Muscle of leg (tissue), 11 donors: Measurements from ENCODE around the gene ISCA1. TPM values are rescaled to one million over a fixed set of nuclear protein-coding genes. Genes with fewer than 3 reads are reported as not detected.

Experiments used
- DNase-seq: peaks from one replicate; pipeline ENCODE4 v3.0.0; 2013
- H3K27ac ChIP-seq: one replicate; pipeline ENCODE4 v1.5.1; 2013; ENCODE audit warnings: mild to moderate bottlenecking, low read length, control low read depth
- H3K27me3 ChIP-seq: one replicate; pipeline ENCODE4 v1.6.1; 2013; ENCODE audit warnings: low read length; ENCODE audit not compliant: control insufficient read depth, insufficient read depth
- H3K36me3 ChIP-seq: one replicate; pipeline ENCODE4 v1.6.1; 2013; ENCODE audit warnings: low read length; ENCODE audit not compliant: control insufficient read depth, insufficient read depth
- H3K4me1 ChIP-seq: one replicate; pipeline ENCODE4 v1.6.1; 2013; ENCODE audit warnings: low read length; ENCODE audit not compliant: control insufficient read depth, insufficient read depth
- H3K4me3 ChIP-seq: one replicate; pipeline ENCODE4 v1.5.1; 2013; ENCODE audit warnings: low read length, control low read depth
- H3K9me3 ChIP-seq: replicated peaks from 2 replicates; pipeline ENCODE4 v1.6.1; 2013; ENCODE audit warnings: low read depth, low read length; ENCODE audit not compliant: control insufficient read depth
- WGBS: methylation state at CpG from one replicate; pipeline ENCODE4 v1.1.5; 2013; ENCODE audit warnings: missing lambda C conversion rate; ENCODE audit not compliant: insufficient coverage; 5-methylcytosine and 5-hydroxymethylcytosine counted together
- polyA plus RNA-seq, 8 donors: library from polyadenylated mRNA; unstranded; fragments of 120-200 nt; gene quantifications; one replicate each; pipeline versions ENCODE4 v1.2.1 to v1.2.3, GENCODE V29; 2013; ENCODE audit warnings: inconsistent platforms in 1 of 8, low replicate concordance in 1 of 8; ENCODE audit not compliant: insufficient read length in 8 of 8, insufficient read depth in 1 of 8
- total RNA-seq: library from RNA; stranded (reverse); fragments of 120-200 nt; gene quantifications from one replicate; pipeline ENCODE4 v1.2.4, GENCODE V29; 2013

ISCA1 gene
- total and polyA plus RNA-seq, 9 donors: 23.1 to 31.6 (median 27.5) TPM

- 92% methylated on average over 2 of the region's 6 CpGs for WGBS
- Histone ChIP-seq H3K4me1 (no peaks in the 10 kb centered on the region), H3K27ac (no peak overlapping the region), H3K27me3 (no peaks in the 10 kb centered on the region), H3K36me3 (no peaks in the 10 kb centered on the region), H3K9me3 (no peaks in the 10 kb centered on the region), H3K4me3 (no peak overlapping the region)
- DNase-seq: no peak
Measured at GRCh38 chr9:86288499-86289198, 6.3 kb upstream of the ISCA1 start.

- WGBS: 30% methylated on average over 2 of the region's 7 CpGs
Measured at GRCh38 chr9:86287013-86287412, 4.7 kb upstream of the ISCA1 start.

GRCh38 chr9:86286278-86286677 lies 3.9 kb upstream of the ISCA1 start:
- DNase-seq: no peak
- no peak overlapping the region for H3K27ac ChIP-seq
- WGBS: 54% methylated on average over 3 of the region's 3 CpGs
- H3K9me3 ChIP-seq: no peaks in the 10 kb centered on the region
- no peak overlapping the region for H3K4me3 ChIP-seq
- peaks cover 5% of the 10 kb centered on the region for H3K4me1 ChIP-seq
- no peaks in the 10 kb centered on the region for H3K36me3 ChIP-seq
- no peaks in the 10 kb centered on the region for H3K27me3 ChIP-seq

More at GRCh38 chr9:86287013-86287412, 4.7 kb upstream of the ISCA1 start:
- H3K36me3 ChIP-seq: no peaks in the 10 kb centered on the region
- peaks cover 5% of the 10 kb centered on the region for H3K4me1 ChIP-seq
- H3K27ac ChIP-seq: no peak overlapping the region
- no peak overlapping the region for H3K4me3 ChIP-seq
- DNase-seq: peak; percentile 22
- no peaks in the 10 kb centered on the region for H3K9me3 ChIP-seq
- no peaks in the 10 kb centered on the region for H3K27me3 ChIP-seq

- DNase-seq: no peak
- Histone ChIP-seq H3K4me1 (peaks cover 9% of the 10 kb centered on the region), H3K4me3 (no peak overlapping the region), H3K9me3 (no peaks in the 10 kb centered on the region), H3K36me3 (no peaks in the 10 kb centered on the region), H3K27me3 (no peaks in the 10 kb centered on the region), H3K27ac (no peak overlapping the region)
- WGBS: 90% methylated on average over 2 of the region's 2 CpGs
Measured at GRCh38 chr9:86285261-86285660, 2.9 kb upstream of the ISCA1 start.

- Histone ChIP-seq H3K4me3 (peak overlapping the region; percentile 63), H3K4me1 (peaks cover 9% of the 10 kb centered on the region), H3K27me3 (no peaks in the 10 kb centered on the region), H3K36me3 (peaks cover 5% of the 10 kb centered on the region), H3K9me3 (no peaks in the 10 kb centered on the region), H3K27ac (peak overlapping the region; percentile 96)
- peak; percentile 16 for DNase-seq
- WGBS: 29% methylated on average over 8 of the region's 12 CpGs
Measured at GRCh38 chr9:86282979-86283535, 719 bp upstream of the ISCA1 start.

GRCh38 chr9:86281593-86282076 lies 703 bp downstream of the ISCA1 start:
- Histone ChIP-seq H3K9me3 (no peaks in the 10 kb centered on the region), H3K36me3 (peaks cover 5% of the 10 kb centered on the region), H3K4me3 (peak overlapping the region; percentile 63), H3K4me1 (peaks cover 9% of the 10 kb centered on the region), H3K27ac (peak overlapping the region; percentile 96), H3K27me3 (no peaks in the 10 kb centered on the region)
- 0% methylated on average over 30 of the region's 31 CpGs for WGBS
- DNase-seq: no peak

GRCh38 chr9:86280580-86280979 lies 1.8 kb downstream of the ISCA1 start:
- peaks cover 9% of the 10 kb centered on the region for H3K4me1 ChIP-seq
- H3K27ac ChIP-seq: no peak overlapping the region
- 98% methylated on average over 6 of the region's 7 CpGs for WGBS
- H3K4me3 ChIP-seq: no peak overlapping the region
- peaks cover 5% of the 10 kb centered on the region for H3K36me3 ChIP-seq
- no peak for DNase-seq
- H3K9me3 ChIP-seq: no peaks in the 10 kb centered on the region
- no peaks in the 10 kb centered on the region for H3K27me3 ChIP-seq

GRCh38 chr9:86279839-86280238 lies 2.5 kb downstream of the ISCA1 start:
- Histone ChIP-seq H3K27me3 (no peaks in the 10 kb centered on the region), H3K4me1 (peaks cover 9% of the 10 kb centered on the region), H3K9me3 (no peaks in the 10 kb centered on the region), H3K4me3 (no peak overlapping the region), H3K36me3 (peaks cover 5% of the 10 kb centered on the region), H3K27ac (no peak overlapping the region)
- no peak for DNase-seq
- 93% methylated on average over 3 of the region's 3 CpGs for WGBS

- no peaks in the 10 kb centered on the region for H3K9me3 ChIP-seq
- no peak for DNase-seq
Measured at GRCh38 chr9:86277072-86277471, 5.3 kb downstream of the ISCA1 start.

GRCh38 chr9:86275962-86276361 lies 6.4 kb downstream of the ISCA1 start:
- 100% methylated on average over 1 of the region's 3 CpGs for WGBS
- no peaks in the 10 kb centered on the region for H3K27me3 ChIP-seq
- no peak overlapping the region for H3K27ac ChIP-seq
- no peaks in the 10 kb centered on the region for H3K9me3 ChIP-seq
- H3K4me3 ChIP-seq: no peak overlapping the region
- peaks cover 19% of the 10 kb centered on the region for H3K36me3 ChIP-seq
- DNase-seq: no peak
- peaks cover 3% of the 10 kb centered on the region for H3K4me1 ChIP-seq

More at GRCh38 chr9:86277072-86277471, 5.3 kb downstream of the ISCA1 start:
- H3K27ac ChIP-seq: no peak overlapping the region
- H3K27me3 ChIP-seq: no peaks in the 10 kb centered on the region
- H3K4me1 ChIP-seq: peaks cover 3% of the 10 kb centered on the region
- no peak overlapping the region for H3K4me3 ChIP-seq
- no CpG with 5 or more reads among the region's 1 CpG for WGBS
- peaks cover 15% of the 10 kb centered on the region for H3K36me3 ChIP-seq
